GM13977 (cell line): ENCODE data around the gene SLC13A5.

Experiments
- DNase-seq: peaks from one replicate; pipeline ENCODE4 v3.0.0; 2012; ENCODE audit warnings: low spot score
- CTCF ChIP-seq: IDR thresholded peaks from 2 replicates; pipeline ENCODE4 v1.5.1; 2012; ENCODE audit warnings: mild to moderate bottlenecking, control low read depth; ENCODE audit not compliant: insufficient read depth; ENCODE audit errors: extremely low read depth, missing control alignments
- in situ Hi-C: fragments of 300-500 bp; cut with MboI; formaldehyde crosslinking; loops from one replicate; pipeline ENCODE4 v1.12.0; 2022; ENCODE audit warnings: low sequenced_read_pairs, low pct_unique_long_range_greater_than_20kb, mixed read lengths, inconsistent platforms; ENCODE audit not compliant: unreplicated experiment

SLC13A5 gene

DNA sequence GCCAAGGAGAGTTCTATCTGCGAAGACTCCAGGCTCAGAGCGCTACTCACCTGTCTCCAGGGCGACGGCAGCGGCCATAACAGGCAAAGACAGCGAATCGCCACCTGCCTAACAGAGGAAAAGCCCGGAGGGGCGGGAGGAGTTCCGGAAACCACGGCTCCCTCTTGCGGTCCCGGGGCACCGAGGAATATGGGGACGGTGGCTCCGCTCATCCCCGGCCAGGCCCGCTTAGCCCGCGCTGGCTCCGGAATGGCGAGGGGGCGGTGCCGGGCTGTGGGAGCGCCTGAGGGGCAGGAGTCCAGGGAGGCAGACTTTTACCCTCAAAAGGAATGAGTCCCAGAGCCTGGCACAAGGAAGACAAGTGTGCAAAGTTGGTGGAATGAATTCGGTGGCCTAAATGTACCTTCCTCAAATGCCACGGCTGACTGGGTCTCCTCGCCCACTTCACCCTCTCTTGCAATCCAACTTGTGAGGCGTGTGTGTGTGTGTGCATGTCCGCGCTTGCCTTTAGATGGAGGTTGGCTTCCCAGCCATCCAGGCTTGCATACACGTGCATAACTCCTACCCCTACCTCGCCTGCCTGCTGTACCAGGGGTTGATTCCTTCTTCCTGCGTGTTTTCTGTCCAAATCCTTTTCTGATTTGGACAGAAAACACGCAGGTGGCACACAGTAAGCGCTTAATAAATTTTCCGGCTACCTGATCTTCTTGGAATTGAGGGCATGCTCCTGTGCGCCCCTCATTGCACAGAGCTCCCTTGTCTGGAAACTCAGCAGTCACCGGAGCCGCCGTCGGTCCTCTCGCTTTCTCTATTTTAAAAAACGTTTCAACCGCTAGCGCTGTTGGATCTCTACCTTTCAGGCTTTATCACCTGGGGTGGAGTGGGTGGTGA, 58.1 kb downstream of the SLC13A5 start:
- TF ChIP-seq CTCF = no peak
- in situ Hi-C loops = loop anchor here (25.0 kb wide), 1 partner anchor 182 kb away; the partner anchor contains the start of gene TEKT1
- no peak for DNase-seq

GRCh38 chr17:6651919-6652452, 61.2 kb downstream of the SLC13A5 start:
- in situ Hi-C loops = loop anchor here (25.0 kb wide), 1 partner anchor 185 kb away; the partner anchor contains the start of gene TEKT1
- TF ChIP-seq CTCF = no peak
- peak; percentile 47 for DNase-seq

- TF ChIP-seq CTCF = no peak
- in situ Hi-C loops = loop anchor here (25.0 kb wide), 1 partner anchor 186 kb away; the partner anchor contains the start of gene TEKT1
- DNase-seq = peak; percentile 96
These were observed 61.7 kb downstream of the SLC13A5 start, which contains the start of the genes C17orf100 and MED31 for GRCh38 chr17:6651354-6651918. TSS of gene C17orf100 (plus strand) at chr17:6651762. CDS start at chr17:6651914, 152 bp downstream. TSS of gene MED31 (minus strand) at chr17:6651605. CDS start at chr17:6651528, 77 bp downstream.

GRCh38 chr17:6648181-6648580, 65.0 kb downstream of the SLC13A5 start:
- in situ Hi-C loops = no loop called here
- DNase-seq = no peak
- TF ChIP-seq CTCF = peak; percentile 35

GRCh38 chr17:6643451-6644125, 69.6 kb downstream of the SLC13A5 start:
- no peak for DNase-seq
- TF ChIP-seq CTCF = no peak
- in situ Hi-C loops = no loop called here

DNA sequence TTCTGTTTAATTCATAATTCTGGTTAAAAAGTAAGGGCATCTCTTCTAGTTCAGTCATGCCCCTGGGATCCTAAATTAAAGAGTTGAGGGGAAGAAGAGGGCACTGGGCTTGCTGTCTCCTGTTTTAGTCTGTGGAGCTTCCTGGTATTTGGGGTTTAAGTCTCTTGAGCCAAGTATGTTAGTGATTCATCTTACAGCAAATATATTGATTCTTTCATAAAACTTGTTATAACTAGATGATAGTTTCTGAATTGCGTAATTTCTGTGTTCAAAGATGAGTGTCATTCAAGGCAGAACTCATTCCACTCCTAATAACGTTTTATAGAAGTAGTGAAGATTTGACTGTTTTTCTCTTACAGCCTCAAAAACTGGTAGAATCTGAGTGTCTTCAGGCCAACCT, 70.6 kb downstream of the SLC13A5 start:
- no peak for TF ChIP-seq CTCF
- no peak for DNase-seq

More for the DNA sequence above, 70.6 kb downstream of the SLC13A5 start:
- in situ Hi-C loops = no loop called here
